H9 (cell line): ENCODE results near the gene CNPPD1. TPM values are rescaled to one million over a fixed set of nuclear protein-coding genes. Genes with fewer than 3 reads are reported as not detected.
A peak's percentile ranks its signal among the peaks of the same experiment; 100 is the strongest.

Experiments used
- DNase-seq: peaks from one replicate; pipeline ENCODE4 v3.0.0-alpha.2; 2017
- H2AFZ ChIP-seq: one replicate; pipeline ENCODE4 v1.6.1; 2013; ENCODE audit warnings: mild to moderate bottlenecking, low read length, control low read depth, moderate library complexity
- H2AK5ac ChIP-seq: 2 replicates; pipeline ENCODE4 v1.6.1; 2013; ENCODE audit warnings: low read length, control low read depth, mixed read lengths; ENCODE audit not compliant: insufficient read length
- H2BK120ac ChIP-seq: one replicate; pipeline ENCODE4 v1.6.1; 2013; ENCODE audit warnings: low read depth, mild to moderate bottlenecking, low read length, control low read depth, inconsistent platforms; ENCODE audit not compliant: poor library complexity, severe bottlenecking
- H2BK12ac ChIP-seq: 2 replicates; pipeline ENCODE4 v1.6.1; 2013; ENCODE audit warnings: low read length, control low read depth, mixed read lengths, low read depth; ENCODE audit not compliant: insufficient read length
- H2BK15ac ChIP-seq: 2 replicates; pipeline ENCODE4 v1.6.1; 2013; ENCODE audit warnings: low read depth, low read length, control low read depth
- H2BK20ac ChIP-seq: one replicate; pipeline ENCODE4 v1.6.1; 2013; ENCODE audit warnings: low read depth, mild to moderate bottlenecking, low read length, control low read depth, inconsistent platforms; ENCODE audit not compliant: poor library complexity, severe bottlenecking
- H2BK5ac ChIP-seq: 2 replicates; pipeline ENCODE4 v1.6.1; 2013; ENCODE audit warnings: low read length, control low read depth, mixed read lengths; ENCODE audit not compliant: insufficient read length
- H3K14ac ChIP-seq: 2 replicates; pipeline ENCODE4 v1.6.1; 2013; ENCODE audit warnings: low read length, control low read depth; ENCODE audit not compliant: insufficient read depth
- H3K18ac ChIP-seq: 2 replicates; pipeline ENCODE4 v1.6.1; 2013; ENCODE audit warnings: low read depth, mild to moderate bottlenecking, mixed read lengths, low read length, control low read depth; ENCODE audit not compliant: insufficient read length
- H3K23ac ChIP-seq: 2 replicates; pipeline ENCODE4 v1.6.1; 2013; ENCODE audit warnings: low read length, control low read depth, mixed read lengths, low read depth; ENCODE audit not compliant: insufficient read length
- H3K23me2 ChIP-seq: 2 replicates; pipeline ENCODE4 v1.6.1; 2013; ENCODE audit warnings: low read depth, mild to moderate bottlenecking, mixed read lengths, low read length, control low read depth; ENCODE audit not compliant: insufficient read length, poor library complexity, severe bottlenecking
- H3K27ac ChIP-seq: 2 replicates; pipeline ENCODE4 v1.5.1; 2013; ENCODE audit warnings: low read length, control low read depth, mixed read lengths, low read depth; ENCODE audit not compliant: insufficient read length
- H3K27me3 ChIP-seq: 2 replicates; pipeline ENCODE4 v1.6.1; 2013; ENCODE audit warnings: low read length, control low read depth, inconsistent platforms; ENCODE audit not compliant: insufficient read depth
- H3K4ac ChIP-seq: 2 replicates; pipeline ENCODE4 v1.6.1; 2013; ENCODE audit warnings: low read depth, mild to moderate bottlenecking, control low read depth, inconsistent platforms, low read length, moderate library complexity
- H3K4me1 ChIP-seq: 2 replicates; pipeline ENCODE4 v1.6.1; 2013; ENCODE audit warnings: low read length, control low read depth, inconsistent platforms; ENCODE audit not compliant: insufficient read depth
- H3K4me2 ChIP-seq: 2 replicates; pipeline ENCODE4 v1.6.1; 2013; ENCODE audit warnings: low read length, control low read depth, mixed read lengths; ENCODE audit not compliant: insufficient read length, insufficient read depth
- H3K56ac ChIP-seq: 2 replicates; pipeline ENCODE4 v1.6.1; 2013; ENCODE audit warnings: low read depth, mild to moderate bottlenecking, mixed read lengths, low read length, control low read depth; ENCODE audit not compliant: insufficient read length
- H3K79me1 ChIP-seq: 2 replicates; pipeline ENCODE4 v1.6.1; 2013; ENCODE audit warnings: low read depth, mild to moderate bottlenecking, moderate library complexity, low read length, control low read depth, inconsistent platforms; ENCODE audit not compliant: insufficient read depth, poor library complexity, severe bottlenecking
- H3K79me2 ChIP-seq: 2 replicates; pipeline ENCODE4 v1.6.1; 2013; ENCODE audit warnings: low read length, control low read depth, inconsistent platforms; ENCODE audit not compliant: insufficient read depth
- H3K9ac ChIP-seq: 2 replicates; pipeline ENCODE4 v1.6.1; 2013; ENCODE audit warnings: low read length, control low read depth, mixed read lengths; ENCODE audit not compliant: insufficient read length; ENCODE audit errors: extremely low read depth
- H3K9me3 ChIP-seq: one replicate; pipeline ENCODE4 v1.6.1; 2013; ENCODE audit warnings: low read depth, low read length, inconsistent platforms; ENCODE audit not compliant: control insufficient read depth
- H3T11ph ChIP-seq: one replicate; pipeline ENCODE4 v1.6.1; 2013; ENCODE audit warnings: mild to moderate bottlenecking, low read length, control low read depth, inconsistent platforms
- H4K20me1 ChIP-seq: one replicate; pipeline ENCODE4 v1.6.1; 2013; ENCODE audit not compliant: control insufficient read depth, insufficient read length, insufficient read depth
- H4K5ac ChIP-seq: 2 replicates; pipeline ENCODE4 v1.6.1; 2013; ENCODE audit warnings: low read depth, mild to moderate bottlenecking, mixed read lengths, low read length, control low read depth; ENCODE audit not compliant: insufficient read length
- H4K8ac ChIP-seq: replicated peaks from 2 replicates; pipeline ENCODE4 v1.6.1; 2013; ENCODE audit warnings: low read length, control low read depth, mixed read lengths, low read depth; ENCODE audit not compliant: insufficient read length
- H4K91ac ChIP-seq: 2 replicates; pipeline ENCODE4 v1.6.1; 2013; ENCODE audit warnings: low read depth, mild to moderate bottlenecking, moderate library complexity, mixed read lengths, low read length, control low read depth; ENCODE audit not compliant: insufficient read length
- H3K27ac Mint-ChIP-seq, 3 experiments: 2 replicates in 2 of 3; 3 replicates in 1 of 3; pipeline ENCODE4 v1.8.0; 2020 to 2021; ENCODE audit warnings: mixed read lengths in 3 of 3, mild to moderate bottlenecking in 1 of 3, moderate library complexity in 1 of 3
- H3K27me3 Mint-ChIP-seq: 2 replicates; pipeline ENCODE4 v1.8.0; 2021; ENCODE audit warnings: low read depth, mild to moderate bottlenecking, moderate library complexity, mixed read lengths
- H3K36me3 Mint-ChIP-seq, 3 experiments: 2 replicates in 2 of 3; 3 replicates in 1 of 3; pipeline ENCODE4 v1.8.0; 2020 to 2021; ENCODE audit warnings: low read depth in 3 of 3, mixed read lengths in 3 of 3; ENCODE audit not compliant: insufficient read depth in 1 of 3
- H3K4me1 Mint-ChIP-seq, 2 experiments: 2 replicates each; pipeline ENCODE4 v1.8.0; 2020; ENCODE audit warnings: mixed read lengths in 2 of 2
- H3K4me3 Mint-ChIP-seq, 2 experiments: 2 replicates in 1 of 2; 3 replicates in 1 of 2; pipeline ENCODE4 v1.8.0; 2020 to 2021; ENCODE audit warnings: mild to moderate bottlenecking in 2 of 2, mixed read lengths in 2 of 2, moderate library complexity in 1 of 2
- H3K9me3 Mint-ChIP-seq, 2 experiments: 2 replicates in 1 of 2; 3 replicates in 1 of 2; pipeline ENCODE4 v1.8.0; 2020; ENCODE audit warnings: mild to moderate bottlenecking in 2 of 2, mixed read lengths in 2 of 2, moderate library complexity in 1 of 2
- CTCF ChIP-seq: fragments of 200-600 bp; sonication (generic); conservative IDR thresholded peaks from 3 replicates; pipeline ENCODE4 v1.8.0; 2021; ENCODE audit warnings: antibody characterized with exemption, mild to moderate bottlenecking
- WGBS: extraction: QIAGEN DNeasy Blood & Tissue Kit; methylation state at CpG from one replicate; pipeline ENCODE4 v1.1.7; 2013; ENCODE audit warnings: missing lambda C conversion rate, low lambda C conversion rate, mixed read lengths; ENCODE audit not compliant: insufficient read length; ENCODE audit errors: extremely low coverage; 5-methylcytosine and 5-hydroxymethylcytosine counted together
- total RNA-seq: library from RNA; stranded (reverse); gene quantifications from 2 replicates; pipeline ENCODE4 v1.2.1, GENCODE V29; 2021

The CNPPD1 gene
- total RNA-seq, 1 experiment from 2014 or later, result 33.0 TPM

- H2AFZ ChIP-seq, result no peak overlapping the region
- WGBS, result no CpG with 5 or more reads among the region's 18 CpGs
Measured at GRCh38 chr2:219159771-219160185, 16.9 kb downstream of the CNPPD1 start.

More at GRCh38 chr2:219159771-219160185, 16.9 kb downstream of the CNPPD1 start:
- peak overlapping the region in 2 of 3 experiments; percentile 42 to 92; a peak in 1 of 7 replicates for H3K27ac Mint-ChIP-seq
- DNase-seq, result no peak
- peaks cover 3 to 12% (median 8%) of the 10 kb centered on the region in 3 experiments; a peak in 6 of 7 replicates for H3K36me3 Mint-ChIP-seq
- Histone ChIP-seq H4K8ac (no peak overlapping the region), H2BK20ac (no peak overlapping the region), H3K79me2 (no peaks in the 10 kb centered on the region), H3K4me1 (no peaks in the 10 kb centered on the region), H2BK12ac (no peak overlapping the region), H2BK5ac (no peak overlapping the region), H3K14ac (no peak overlapping the region), H3K27ac (no peak overlapping the region), H3K9ac (no peak overlapping the region), H2AK5ac (no peak overlapping the region), H3K56ac (no peak overlapping the region), H4K91ac (no peak overlapping the region), H2BK120ac (no peak overlapping the region), H3K27me3 (no peaks in the 10 kb centered on the region; the same call in 1 of the 2 replicates), H2BK15ac (no peak overlapping the region), H4K5ac (no peak overlapping the region), H3K23me2 (peaks cover 5% of the 10 kb centered on the region), H3K9me3 (no peaks in the 10 kb centered on the region), H3T11ph (no peak overlapping the region), H3K79me1 (no peaks in the 10 kb centered on the region), H3K4ac (no peak overlapping the region), H4K20me1 (no peaks in the 10 kb centered on the region), H3K4me2 (peak overlapping the region; percentile 86), H3K23ac (no peak overlapping the region), H3K18ac (no peak overlapping the region)
- peak overlapping the region; percentile 82 to 91 for H3K4me3 Mint-ChIP-seq
- no peaks in the 10 kb centered on the region for H3K9me3 Mint-ChIP-seq
- H3K27me3 Mint-ChIP-seq, result peaks cover 18% of the 10 kb centered on the region
- no peak for TF ChIP-seq CTCF
- H3K4me1 Mint-ChIP-seq, result peaks cover 15 to 22% of the 10 kb centered on the region in 2 experiments
